PFSK-1 (cell line): ENCODE results near the gene AREG.

ENCODE experiments used
- POLR2AphosphoS5 ChIP-seq: IDR thresholded peaks from 2 replicates; pipeline ENCODE4 v1.6.1; 2012; ENCODE audit warnings: low read depth, mild to moderate bottlenecking, control low read depth, low read length, moderate library complexity
- TF ChIP-seq, protein P1 (sequence below), 2 experiments: IDR thresholded peaks; 2 replicates each; pipeline versions ENCODE4 v1.6.1 to v1.8.0; 2011 to 2012; ENCODE audit warnings: low read depth in 2 of 2, low read length in 2 of 2, control low read depth in 1 of 2, inconsistent platforms in 1 of 2, mild to moderate bottlenecking in 1 of 2, moderate library complexity in 1 of 2; ENCODE audit not compliant: insufficient read depth in 1 of 2

DNA sequence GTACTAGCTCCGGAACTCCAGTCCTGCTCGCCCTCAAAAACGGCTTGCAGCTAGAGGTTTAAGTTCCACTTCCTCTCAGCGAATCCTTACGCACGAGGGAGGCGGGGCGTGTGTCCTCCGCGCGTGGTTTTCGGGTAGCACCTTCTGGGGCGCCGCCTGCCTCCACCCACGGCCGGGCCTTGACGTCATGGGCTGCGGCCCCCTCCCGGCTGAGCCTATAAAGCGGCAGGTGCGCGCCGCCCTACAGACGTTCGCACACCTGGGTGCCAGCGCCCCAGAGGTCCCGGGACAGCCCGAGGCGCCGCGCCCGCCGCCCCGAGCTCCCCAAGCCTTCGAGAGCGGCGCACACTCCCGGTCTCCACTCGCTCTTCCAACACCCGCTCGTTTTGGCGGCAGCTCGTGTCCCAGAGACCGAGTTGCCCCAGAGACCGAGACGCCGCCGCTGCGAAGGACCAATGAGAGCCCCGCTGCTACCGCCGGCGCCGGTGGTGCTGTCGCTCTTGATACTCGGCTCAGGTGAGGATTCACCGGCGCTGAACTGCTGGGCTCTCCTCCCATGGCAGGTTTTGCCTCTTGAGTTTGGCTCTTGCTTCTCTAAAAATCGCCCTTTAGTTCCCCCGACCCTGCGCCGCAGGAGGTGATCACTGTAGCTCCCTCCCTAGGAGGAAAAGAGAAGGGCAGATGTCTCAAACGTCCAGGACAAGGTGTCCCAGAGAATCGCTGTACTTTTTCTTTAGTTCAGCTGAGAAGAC lies at the start of gene AREG:
- TF ChIP-seq POLR2AphosphoS5, result no peak
- TF ChIP-seq, protein P1, sequence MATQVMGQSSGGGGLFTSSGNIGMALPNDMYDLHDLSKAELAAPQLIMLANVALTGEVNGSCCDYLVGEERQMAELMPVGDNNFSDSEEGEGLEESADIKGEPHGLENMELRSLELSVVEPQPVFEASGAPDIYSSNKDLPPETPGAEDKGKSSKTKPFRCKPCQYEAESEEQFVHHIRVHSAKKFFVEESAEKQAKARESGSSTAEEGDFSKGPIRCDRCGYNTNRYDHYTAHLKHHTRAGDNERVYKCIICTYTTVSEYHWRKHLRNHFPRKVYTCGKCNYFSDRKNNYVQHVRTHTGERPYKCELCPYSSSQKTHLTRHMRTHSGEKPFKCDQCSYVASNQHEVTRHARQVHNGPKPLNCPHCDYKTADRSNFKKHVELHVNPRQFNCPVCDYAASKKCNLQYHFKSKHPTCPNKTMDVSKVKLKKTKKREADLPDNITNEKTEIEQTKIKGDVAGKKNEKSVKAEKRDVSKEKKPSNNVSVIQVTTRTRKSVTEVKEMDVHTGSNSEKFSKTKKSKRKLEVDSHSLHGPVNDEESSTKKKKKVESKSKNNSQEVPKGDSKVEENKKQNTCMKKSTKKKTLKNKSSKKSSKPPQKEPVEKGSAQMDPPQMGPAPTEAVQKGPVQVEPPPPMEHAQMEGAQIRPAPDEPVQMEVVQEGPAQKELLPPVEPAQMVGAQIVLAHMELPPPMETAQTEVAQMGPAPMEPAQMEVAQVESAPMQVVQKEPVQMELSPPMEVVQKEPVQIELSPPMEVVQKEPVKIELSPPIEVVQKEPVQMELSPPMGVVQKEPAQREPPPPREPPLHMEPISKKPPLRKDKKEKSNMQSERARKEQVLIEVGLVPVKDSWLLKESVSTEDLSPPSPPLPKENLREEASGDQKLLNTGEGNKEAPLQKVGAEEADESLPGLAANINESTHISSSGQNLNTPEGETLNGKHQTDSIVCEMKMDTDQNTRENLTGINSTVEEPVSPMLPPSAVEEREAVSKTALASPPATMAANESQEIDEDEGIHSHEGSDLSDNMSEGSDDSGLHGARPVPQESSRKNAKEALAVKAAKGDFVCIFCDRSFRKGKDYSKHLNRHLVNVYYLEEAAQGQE (IDR thresholded peaks at IDR 0.05; ENCODE audit: insufficient read depth in 1 of 2, low read depth in 2 of 2, low read length in 2 of 2), result no peak
